ENCODE measurements around the gene CTDSPL2. TPM values are rescaled to one million over a fixed set of nuclear protein-coding genes. Genes with fewer than 3 reads are reported as not detected.

CTDSPL2 gene
- 10 to 100 TPM; 27.5 to 34.7 TPM for total RNA-seq
- 10 to 100 TPM; 59.7 to 81.0 (median 72.3) TPM for polyA plus RNA-seq (ENCODE audit: insufficient read length in 6 of 6)
- long read RNA-seq, donor 1, full-length matches to known transcripts: 7 of 47 reads
- long read RNA-seq, donor 1, partial matches to known transcripts: 35 of 47 reads
- long read RNA-seq, donor 1, other reads (novel, unspliced or antisense): 5 of 47 reads
- long read RNA-seq, donor 2, full-length matches to known transcripts: 8 of 55 reads
- long read RNA-seq, donor 2, partial matches to known transcripts: 24 of 55 reads
- long read RNA-seq, donor 2, other reads (novel, unspliced or antisense): 23 of 55 reads
- long read RNA-seq, donor 3, full-length matches to known transcripts: 5 of 5 reads
- long read RNA-seq, donor 3, partial matches to known transcripts: 0 of 5 reads
- long read RNA-seq, donor 3, other reads (novel, unspliced or antisense): 0 of 5 reads
- long read RNA-seq, donor 4, partial matches to known transcripts: 4 of 4 reads
- long read RNA-seq, donor 4, other reads (novel, unspliced or antisense): 0 of 4 reads
- long read RNA-seq, donor 5, full-length matches to known transcripts: 7 of 30 reads
- long read RNA-seq, donor 5, partial matches to known transcripts: 9 of 30 reads
- long read RNA-seq, donor 5, other reads (novel, unspliced or antisense): 14 of 30 reads
- long read RNA-seq, donor 6, full-length matches to known transcripts: 7 of 35 reads
- long read RNA-seq, donor 6, partial matches to known transcripts: 28 of 35 reads
- long read RNA-seq, donor 6, other reads (novel, unspliced or antisense): 0 of 35 reads
- long read RNA-seq, donor 7, full-length matches to known transcripts: 6 of 6 reads
- long read RNA-seq, donor 7, partial matches to known transcripts: 0 of 6 reads
- long read RNA-seq, donor 7, other reads (novel, unspliced or antisense): 0 of 6 reads
- long read RNA-seq, donor 8, full-length matches to known transcripts: 7 of 91 reads
- long read RNA-seq, donor 8, partial matches to known transcripts: 77 of 91 reads
- long read RNA-seq, donor 8, other reads (novel, unspliced or antisense): 7 of 91 reads
- long read RNA-seq, donor 9: 0 reads
- long read RNA-seq, donor 10, partial matches to known transcripts: 1 of 1 reads
- long read RNA-seq, donor 10, other reads (novel, unspliced or antisense): 0 of 1 reads
- long read RNA-seq, donor 11: 0 reads
- long read RNA-seq, donor 12, full-length matches to known transcripts: 3 of 21 reads
- long read RNA-seq, donor 12, partial matches to known transcripts: 18 of 21 reads
- long read RNA-seq, donor 12, other reads (novel, unspliced or antisense): 0 of 21 reads

DNA sequence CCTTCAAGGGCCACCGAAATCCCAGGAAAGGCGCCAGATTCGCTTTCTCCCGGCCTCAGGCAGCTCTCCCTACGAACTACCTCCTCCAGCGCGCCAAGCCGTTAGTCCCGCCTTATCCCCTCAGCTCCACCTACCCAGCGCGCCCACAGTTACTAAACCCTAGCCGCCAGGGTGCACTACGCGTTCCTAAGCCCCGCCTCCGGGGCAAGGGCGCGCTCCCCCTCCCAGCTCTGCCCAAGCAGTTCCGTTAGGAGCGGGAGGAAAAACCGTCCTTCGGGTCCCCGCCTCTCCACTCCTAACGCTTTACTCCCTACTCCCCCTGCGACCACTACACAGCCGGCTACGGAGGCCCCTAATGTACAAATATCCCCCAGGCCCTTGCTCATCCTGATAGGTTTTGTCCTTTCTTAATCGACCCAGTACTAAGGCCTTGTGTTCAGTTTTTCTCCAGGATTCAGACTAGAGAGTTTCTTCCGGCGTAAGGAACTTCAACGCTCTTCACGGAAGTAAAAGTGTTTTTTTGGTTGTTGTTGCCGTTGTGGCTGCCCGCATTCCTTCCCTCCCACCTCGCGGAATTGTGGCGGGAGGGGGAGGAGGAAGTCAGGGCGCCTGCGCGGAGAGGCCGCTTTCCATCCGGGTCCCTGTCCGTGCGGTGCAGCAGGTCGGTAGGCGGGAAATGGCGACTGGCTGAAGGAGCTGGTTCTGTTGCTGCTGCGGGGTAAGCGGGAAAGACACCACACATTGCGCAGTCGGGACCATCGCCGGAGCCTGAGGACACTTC, at the start of gene CTDSPL2:
TSS of gene CTDSPL2 (plus strand) at position 655 of the 781 bp plus-strand sequence. CDS start 31,386 bp downstream, outside the sequence.
- Histone ChIP-seq H3K4me1 (peaks cover 8 to 40% of the 10 kb centered on the region in 2 donors), H3K27ac (peak within 1 kb of the TSS; percentile 92 to 98), H3K36me3 (peaks cover 0 to 5% of the 10 kb centered on the region in 2 donors), H3K4me3 (peak within 1 kb of the TSS; percentile 68 to 88), H3K9me3 (no peaks in the 10 kb centered on the region), H3K27me3 (no peaks in the 10 kb centered on the region)
- DNase-seq (peak; percentile 99), ATAC-seq (peak; percentile 98)
- TF ChIP-seq, protein P1, sequence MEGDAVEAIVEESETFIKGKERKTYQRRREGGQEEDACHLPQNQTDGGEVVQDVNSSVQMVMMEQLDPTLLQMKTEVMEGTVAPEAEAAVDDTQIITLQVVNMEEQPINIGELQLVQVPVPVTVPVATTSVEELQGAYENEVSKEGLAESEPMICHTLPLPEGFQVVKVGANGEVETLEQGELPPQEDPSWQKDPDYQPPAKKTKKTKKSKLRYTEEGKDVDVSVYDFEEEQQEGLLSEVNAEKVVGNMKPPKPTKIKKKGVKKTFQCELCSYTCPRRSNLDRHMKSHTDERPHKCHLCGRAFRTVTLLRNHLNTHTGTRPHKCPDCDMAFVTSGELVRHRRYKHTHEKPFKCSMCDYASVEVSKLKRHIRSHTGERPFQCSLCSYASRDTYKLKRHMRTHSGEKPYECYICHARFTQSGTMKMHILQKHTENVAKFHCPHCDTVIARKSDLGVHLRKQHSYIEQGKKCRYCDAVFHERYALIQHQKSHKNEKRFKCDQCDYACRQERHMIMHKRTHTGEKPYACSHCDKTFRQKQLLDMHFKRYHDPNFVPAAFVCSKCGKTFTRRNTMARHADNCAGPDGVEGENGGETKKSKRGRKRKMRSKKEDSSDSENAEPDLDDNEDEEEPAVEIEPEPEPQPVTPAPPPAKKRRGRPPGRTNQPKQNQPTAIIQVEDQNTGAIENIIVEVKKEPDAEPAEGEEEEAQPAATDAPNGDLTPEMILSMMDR (IDR thresholded peaks at IDR 0.05): peak in 1 of 2 donors; percentile 34
- intact Hi-C loops (cut with DNase I): no loop called here

DNA sequence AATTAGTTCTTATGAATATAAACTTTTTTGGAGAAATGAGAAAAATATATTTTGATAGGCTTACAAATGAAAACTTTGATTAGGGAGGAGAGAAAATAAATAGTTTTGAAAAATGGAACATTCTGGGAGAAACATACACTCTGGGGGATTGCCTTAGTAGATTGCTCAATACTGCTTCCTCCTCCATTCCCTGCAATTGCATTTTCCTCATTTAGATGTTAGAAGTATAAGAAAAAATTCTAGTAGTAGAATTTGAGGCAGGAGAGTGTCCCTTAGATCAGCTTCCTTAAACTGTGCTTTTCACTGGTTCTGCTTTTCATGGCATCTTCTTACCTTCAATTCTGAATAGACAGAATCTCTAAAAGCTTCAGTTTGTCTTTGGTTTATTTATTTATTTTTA, 46.2 kb upstream of the CTDSPL2 start:
- Histone ChIP-seq H3K27me3 (no peaks in the 10 kb centered on the region), H3K36me3 (peaks cover 0 to 13% of the 10 kb centered on the region in 2 donors), H3K27ac (no peak overlapping the region), H3K4me3 (no peak overlapping the region), H3K4me1 (no peaks in the 10 kb centered on the region), H3K9me3 (no peaks in the 10 kb centered on the region)
- TF ChIP-seq, protein P1 (IDR thresholded peaks at IDR 0.05): no peak
- no peak for DNase-seq
- intact Hi-C loops (cut with DNase I): no loop called here
- peak; percentile 25 for ATAC-seq

DNA sequence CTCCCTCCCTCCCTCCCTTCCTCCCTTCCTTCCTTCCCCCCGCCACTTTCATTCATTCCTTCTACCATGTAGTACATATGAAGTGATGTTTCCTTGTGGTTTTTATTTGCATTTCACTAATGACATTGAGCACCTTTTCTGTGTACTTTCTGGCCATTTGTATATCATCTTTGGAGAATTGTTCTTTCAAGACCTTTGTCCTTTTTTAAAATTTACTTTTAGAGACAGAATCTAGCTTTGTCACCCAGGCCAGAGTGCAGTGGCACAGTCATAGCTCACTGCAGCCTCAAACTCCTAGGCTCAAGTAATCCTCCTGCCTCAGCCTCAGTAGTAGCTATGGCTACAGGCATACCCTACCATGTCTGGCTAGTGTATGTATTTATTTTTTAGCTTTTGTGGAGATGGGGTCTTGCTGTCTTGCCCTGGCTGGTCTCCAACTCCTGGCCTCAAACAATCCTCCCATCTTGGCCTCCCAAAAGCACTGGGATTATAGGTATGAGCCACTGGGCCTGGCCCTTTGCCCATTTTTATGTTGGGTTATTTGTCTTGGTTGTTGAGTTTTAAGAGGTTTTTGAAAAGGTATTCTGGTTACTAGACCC, 42.0 kb upstream of the CTDSPL2 start:
- no peak for ATAC-seq
- intact Hi-C loops (cut with DNase I): no loop called here
- no peak for DNase-seq
- Histone ChIP-seq H3K9me3 (no peaks in the 10 kb centered on the region), H3K27me3 (no peaks in the 10 kb centered on the region), H3K4me1 (no peaks in the 10 kb centered on the region), H3K4me3 (no peak overlapping the region), H3K27ac (no peak overlapping the region), H3K36me3 (peaks cover 0 to 18% of the 10 kb centered on the region in 2 donors)
- TF ChIP-seq, protein P1 (IDR thresholded peaks at IDR 0.05): no peak

DNA sequence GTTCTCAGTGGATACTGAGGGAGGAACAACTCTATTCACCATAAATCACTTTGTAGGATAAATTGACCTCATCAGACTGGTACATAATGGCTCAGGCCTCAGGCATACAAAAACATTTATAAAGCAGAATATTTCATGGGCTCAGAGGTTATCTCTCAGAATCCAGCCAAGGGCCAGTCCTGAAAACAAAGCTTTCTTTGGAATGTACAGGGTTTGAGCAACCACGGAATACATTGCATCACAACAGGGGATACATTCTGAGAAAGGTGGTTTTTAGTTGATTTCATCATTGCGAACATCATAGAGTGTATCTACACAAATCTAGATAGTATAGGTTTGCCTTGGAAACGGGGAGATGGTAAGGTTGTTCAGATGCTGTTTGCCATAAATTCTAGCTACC, 33.4 kb upstream of the CTDSPL2 start:
- DNase-seq (no peak), ATAC-seq (no peak)
- H3K27ac ChIP-seq: no peak overlapping the region
- H3K4me1 ChIP-seq: no peaks in the 10 kb centered on the region
- intact Hi-C loops (cut with DNase I): no loop called here
- H3K27me3 ChIP-seq: no peaks in the 10 kb centered on the region
- no peak overlapping the region for H3K4me3 ChIP-seq
- H3K9me3 ChIP-seq: no peaks in the 10 kb centered on the region
- H3K36me3 ChIP-seq: peaks cover 0 to 4% of the 10 kb centered on the region in 2 donors
- TF ChIP-seq, protein P1 (IDR thresholded peaks at IDR 0.05): no peak

All from left lung (tissue), 14 donors.